Activated naive CD8-positive, alpha-beta T cell treated with anti-CD3 and anti-CD28 coated beads, Interleukin-2, amount 10 ng/mL, durations not matched to agents 7 days and 5 days (primary cell): ENCODE measurements around the gene IZUMO1. TPM values are rescaled to one million over a fixed set of nuclear protein-coding genes. Genes with fewer than 3 reads are reported as not detected.
"Not testable (repeated sequence)": the region's sequence is repeated elsewhere in the genome, so short reads cannot be mapped to it uniquely, and the experiment has no call there.

ENCODE experiments used
- ATAC-seq: fragments of 150-1000 bp; cut with Tn5 transposase; one replicate; pipeline ENCODE4 v1.10.0; 2021; ENCODE audit warnings: low read depth, moderate library complexity
- POLR2A ChIA-PET: fragments of 350-600 bp; sonication (Branson Sonifier 250); formaldehyde crosslinking; loops from one replicate; lab custom pipeline; 2021; ENCODE audit warnings: antibody characterized with exemption; lab: Charles Lee
- DNase-seq: peaks from one replicate; pipeline ENCODE4 v3.0.0; 2021
- H3K27ac Mint-ChIP-seq: one replicate; pipeline ENCODE4 v1.8.0; 2022; ENCODE audit warnings: mild to moderate bottlenecking, mixed read lengths
- H3K27me3 Mint-ChIP-seq: one replicate; pipeline ENCODE4 v1.8.0; 2022; ENCODE audit warnings: mild to moderate bottlenecking, moderate library complexity, mixed read lengths
- H3K36me3 Mint-ChIP-seq: one replicate; pipeline ENCODE4 v1.8.0; 2021; ENCODE audit warnings: mild to moderate bottlenecking, mixed read lengths
- H3K4me1 Mint-ChIP-seq: one replicate; pipeline ENCODE4 v1.8.0; 2021; ENCODE audit warnings: mixed read lengths
- H3K4me3 Mint-ChIP-seq: one replicate; pipeline ENCODE4 v1.8.0; 2022; ENCODE audit warnings: mild to moderate bottlenecking, moderate library complexity, mixed read lengths
- H3K9me3 Mint-ChIP-seq: one replicate; pipeline ENCODE4 v1.8.0; 2021; ENCODE audit warnings: mixed read lengths
- total RNA-seq, 2 experiments: library from RNA; stranded (reverse); gene quantifications; one replicate each; pipeline ENCODE4 v1.2.3, GENCODE V29; 2021

The IZUMO1 gene
- total RNA-seq, 2 experiments from 2014 or later: not detected

- H3K27ac Mint-ChIP-seq: no peak overlapping the region
Measured at GRCh38 chr19:48711106-48711662, 35.5 kb downstream of the IZUMO1 start.

GRCh38 chr19:48708471-48708870 is 38.2 kb downstream of the IZUMO1 start:
- H3K36me3 Mint-ChIP-seq: peaks cover 15% of the 10 kb centered on the region
- no peak overlapping the region for H3K4me3 Mint-ChIP-seq
- no peaks in the 10 kb centered on the region for H3K27me3 Mint-ChIP-seq
- no peak for DNase-seq
- H3K4me1 Mint-ChIP-seq: peaks cover 5% of the 10 kb centered on the region
- POLR2A ChIA-PET: no interaction called here
- no peak for ATAC-seq
- peaks cover 4% of the 10 kb centered on the region for H3K9me3 Mint-ChIP-seq
- no peak overlapping the region for H3K27ac Mint-ChIP-seq

More at GRCh38 chr19:48711106-48711662, 35.5 kb downstream of the IZUMO1 start:
- no peaks in the 10 kb centered on the region for H3K27me3 Mint-ChIP-seq
- H3K9me3 Mint-ChIP-seq: peaks cover 4% of the 10 kb centered on the region
- POLR2A ChIA-PET: no interaction called here
- H3K36me3 Mint-ChIP-seq: peaks cover 13% of the 10 kb centered on the region
- H3K4me3 Mint-ChIP-seq: no peak overlapping the region
- DNase-seq (no peak), ATAC-seq (no peak)
- peaks cover 11% of the 10 kb centered on the region for H3K4me1 Mint-ChIP-seq

- no peak for DNase-seq
- peaks cover 3% of the 10 kb centered on the region for H3K4me1 Mint-ChIP-seq
- H3K27ac Mint-ChIP-seq: no peak overlapping the region
- H3K36me3 Mint-ChIP-seq: peaks cover 11% of the 10 kb centered on the region
- no peak for ATAC-seq
- no peak overlapping the region for H3K4me3 Mint-ChIP-seq
- no peaks in the 10 kb centered on the region for H3K27me3 Mint-ChIP-seq
- H3K9me3 Mint-ChIP-seq: peaks cover 2% of the 10 kb centered on the region
- POLR2A ChIA-PET: no interaction called here
Measured at GRCh38 chr19:48705431-48705830, 41.3 kb downstream of the IZUMO1 start.

GRCh38 chr19:48703316-48703715 is 43.4 kb downstream of the IZUMO1 start:
- Mint-ChIP-seq H3K4me1 (peaks cover 1% of the 10 kb centered on the region), H3K4me3 (no peak overlapping the region), H3K27ac (no peak overlapping the region), H3K9me3 (no peaks in the 10 kb centered on the region), H3K36me3 (peaks cover 6% of the 10 kb centered on the region), H3K27me3 (no peaks in the 10 kb centered on the region)
- ATAC-seq (no peak), DNase-seq (no peak)
- POLR2A ChIA-PET: no interaction called here

- no peak overlapping the region for H3K4me3 Mint-ChIP-seq
- peaks cover 1% of the 10 kb centered on the region for H3K4me1 Mint-ChIP-seq
- ATAC-seq: no peak
- peaks cover 4% of the 10 kb centered on the region for H3K27me3 Mint-ChIP-seq
- H3K9me3 Mint-ChIP-seq: no peaks in the 10 kb centered on the region
- POLR2A ChIA-PET: interaction anchor here (0.8 kb wide), 1 partner anchor 12 kb away, joined by 3 read pairs; no protein-coding TSS in a partner anchor
- H3K36me3 Mint-ChIP-seq: peaks cover 6% of the 10 kb centered on the region
- H3K27ac Mint-ChIP-seq: no peak overlapping the region
- DNase-seq: no peak
Measured at GRCh38 chr19:48702701-48703100, 44.0 kb downstream of the IZUMO1 start.

GRCh38 chr19:48698046-48698445 is 48.7 kb downstream of the IZUMO1 start:
- Mint-ChIP-seq H3K4me1 (peaks cover 9% of the 10 kb centered on the region), H3K27ac (no peak overlapping the region), H3K27me3 (peaks cover 16% of the 10 kb centered on the region), H3K4me3 (peak overlapping the region; percentile 25), H3K9me3 (no peaks in the 10 kb centered on the region), H3K36me3 (peaks cover 1% of the 10 kb centered on the region)
- POLR2A ChIA-PET: no interaction called here
- no peak for DNase-seq
- no peak for ATAC-seq

- Mint-ChIP-seq H3K9me3 (no peaks in the 10 kb centered on the region), H3K27me3 (peaks cover 16% of the 10 kb centered on the region), H3K27ac (no peak overlapping the region), H3K36me3 (peaks cover 1% of the 10 kb centered on the region), H3K4me1 (peaks cover 9% of the 10 kb centered on the region), H3K4me3 (peak overlapping the region; percentile 59)
- DNase-seq (no peak), ATAC-seq (peak; percentile 81)
- POLR2A ChIA-PET: interaction anchor here (0.9 to 1.0 kb wide), 2 partner anchors 24 to 47 kb away, joined by 4 read pairs; no protein-coding TSS in a partner anchor
Measured at GRCh38 chr19:48696353-48697010, 50.2 kb downstream of the IZUMO1 start.

GRCh38 chr19:48695743-48696352 is 50.9 kb downstream of the IZUMO1 start, which contains the start of gene FUT2:
Gene FUT2, plus strand, starts transcription at chr19:48695971. Its CDS starts 6,986 bp downstream, at chr19:48702957.
- POLR2A ChIA-PET: interaction anchor here (0.9 to 1.0 kb wide), 2 partner anchors 25 to 46 kb away, joined by 4 read pairs; no protein-coding TSS in a partner anchor
- Mint-ChIP-seq H3K9me3 (no peaks in the 10 kb centered on the region), H3K27me3 (peaks cover 16% of the 10 kb centered on the region), H3K36me3 (peaks cover 1% of the 10 kb centered on the region), H3K27ac (no peak within 1 kb of the TSS), H3K4me3 (peak within 1 kb of the TSS; percentile 59), H3K4me1 (peaks cover 9% of the 10 kb centered on the region)
- DNase-seq (no peak), ATAC-seq (no peak)

GRCh38 chr19:48693629-48694028 is 53.1 kb downstream of the IZUMO1 start:
- peaks cover 16% of the 10 kb centered on the region for H3K27me3 Mint-ChIP-seq
- H3K27ac Mint-ChIP-seq, ATAC-seq, POLR2A ChIA-PET, H3K4me1 Mint-ChIP-seq, H3K36me3 Mint-ChIP-seq, H3K9me3 Mint-ChIP-seq, DNase-seq, H3K4me3 Mint-ChIP-seq: not testable (repeated sequence)

Other genes starting within 250 kb of the IZUMO1 start
- gene LMTK3, start 235.1 kb downstream of the IZUMO1 start, total RNA-seq: 10 to 100 TPM; 10.2 to 12.8 TPM
- not detected for gene SULT2B1, start 194.7 kb downstream of the IZUMO1 start, total RNA-seq
- not detected for gene SPACA4, start 140.2 kb downstream of the IZUMO1 start, total RNA-seq
- gene FAM83E, start 131.8 kb downstream of the IZUMO1 start, total RNA-seq: 1 to 10 TPM; 2.7 to 3.6 TPM
- 1,000 to 10,000 TPM; 1,565 to 1,587 TPM for gene RPL18, start 127.7 kb downstream of the IZUMO1 start, total RNA-seq
- gene SPHK2, start 127.4 kb downstream of the IZUMO1 start, total RNA-seq: 10 to 100 TPM; 31.4 to 31.8 TPM
- gene DBP, start 109.5 kb downstream of the IZUMO1 start, total RNA-seq: 10 to 100 TPM; 34.0 to 34.8 TPM
- 10 to 100 TPM in 1 of 2 experiments, 1 to 10 TPM in 1; 9.7 to 10.4 TPM for gene CA11, start 100.7 kb downstream of the IZUMO1 start, total RNA-seq
- 1 to 10 TPM; 1.8 to 2.3 TPM for gene NTN5, start 73.9 kb downstream of the IZUMO1 start, total RNA-seq
- gene FUT2, start 50.9 kb downstream of the IZUMO1 start, total RNA-seq: not detected
- 1 to 10 TPM; 1.5 to 2.1 TPM for gene MAMSTR, start 27.2 kb downstream of the IZUMO1 start, total RNA-seq
- not detected for gene RASIP1, start 6.3 kb downstream of the IZUMO1 start, total RNA-seq
- gene FUT1, start 5.7 kb upstream of the IZUMO1 start, total RNA-seq: under 1 TPM; 0.14 to 0.22 TPM
- not detected for gene FGF21, start 8.6 kb upstream of the IZUMO1 start, total RNA-seq
- gene BCAT2, start 64.1 kb upstream of the IZUMO1 start, total RNA-seq: 10 to 100 TPM; 40.6 to 43.9 TPM
- gene HSD17B14, start 89.6 kb upstream of the IZUMO1 start, total RNA-seq: 1 to 10 TPM; 2.6 to 3.3 TPM
- 1 to 10 TPM; 4.0 to 7.0 TPM for gene PLEKHA4, start 121.7 kb upstream of the IZUMO1 start, total RNA-seq
- 10 to 100 TPM; 82.8 to 83.9 TPM for gene PPP1R15A, start 125.5 kb upstream of the IZUMO1 start, total RNA-seq
- under 1 TPM in 1 of 2 experiments, not detected in 1; 0.17 TPM for gene TULP2, start 151.8 kb upstream of the IZUMO1 start, total RNA-seq
- gene NUCB1, start 153.4 kb upstream of the IZUMO1 start, total RNA-seq: 100 to 1,000 TPM; 203 to 214 TPM
- 1 to 10 TPM; 1.7 to 2.6 TPM for gene DHDH, start 186.8 kb upstream of the IZUMO1 start, total RNA-seq
- 100 to 1,000 TPM; 285 to 296 TPM for gene BAX, start 208.0 kb upstream of the IZUMO1 start, total RNA-seq
- 1,000 to 10,000 TPM; 1,232 to 1,343 TPM for gene FTL, start 218.4 kb upstream of the IZUMO1 start, total RNA-seq
- 10 to 100 TPM; 58.0 to 63.1 TPM for gene GYS1, start 246.4 kb upstream of the IZUMO1 start, total RNA-seq
- gene RUVBL2, start 247.0 kb upstream of the IZUMO1 start, total RNA-seq: 10 to 100 TPM; 71.3 to 76.1 TPM